ENCODE measurements around the gene TNN.
"Not testable (repeated sequence)": the region's sequence is repeated elsewhere in the genome, so short reads cannot be mapped to it uniquely, and the experiment has no call there.

The TNN gene

DNA sequence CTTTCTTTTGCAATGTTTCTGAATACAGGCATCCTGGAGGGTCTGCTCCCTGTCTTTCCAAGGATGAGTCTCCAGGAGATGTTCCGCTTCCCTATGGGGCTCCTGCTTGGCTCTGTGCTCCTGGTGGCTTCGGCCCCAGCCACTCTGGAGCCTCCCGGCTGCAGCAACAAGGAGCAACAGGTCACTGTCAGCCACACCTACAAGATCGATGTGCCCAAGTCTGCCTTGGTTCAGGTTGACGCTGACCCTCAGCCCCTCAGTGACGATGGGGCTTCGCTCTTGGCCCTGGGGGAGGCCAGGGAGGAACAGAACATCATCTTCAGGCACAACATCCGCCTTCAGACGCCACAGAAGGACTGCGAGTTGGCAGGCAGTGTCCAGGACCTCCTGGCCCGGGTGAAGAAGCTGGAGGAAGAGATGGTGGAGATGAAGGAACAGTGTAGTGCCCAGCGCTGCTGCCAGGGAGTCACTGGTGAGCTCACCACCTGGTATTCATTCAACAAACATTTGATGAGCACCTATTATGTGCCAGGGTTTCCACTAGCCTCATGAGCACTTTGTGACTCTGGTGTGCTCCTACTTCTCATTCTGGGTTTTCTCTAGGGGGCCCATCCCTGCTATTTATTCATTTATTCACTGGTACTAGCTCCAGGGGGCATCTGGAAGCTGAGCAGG is 9.9 kb downstream of the TNN start:
- H3K4me1 Mint-ChIP-seq, result peaks cover under 1% of the 10 kb centered on the region
- H3K9me3 Mint-ChIP-seq, result no peaks in the 10 kb centered on the region
- H3K27me3 Mint-ChIP-seq, result peaks cover 25% of the 10 kb centered on the region
- H3K36me3 Mint-ChIP-seq, result no peaks in the 10 kb centered on the region
- DNase-seq (ENCODE audit: low spot score in 2 of 2) (no peak), ATAC-seq (ENCODE audit: low read depth) (no peak)
- H3K27ac Mint-ChIP-seq, result no peak overlapping the region
- H3K4me3 Mint-ChIP-seq, result no peak overlapping the region

DNA sequence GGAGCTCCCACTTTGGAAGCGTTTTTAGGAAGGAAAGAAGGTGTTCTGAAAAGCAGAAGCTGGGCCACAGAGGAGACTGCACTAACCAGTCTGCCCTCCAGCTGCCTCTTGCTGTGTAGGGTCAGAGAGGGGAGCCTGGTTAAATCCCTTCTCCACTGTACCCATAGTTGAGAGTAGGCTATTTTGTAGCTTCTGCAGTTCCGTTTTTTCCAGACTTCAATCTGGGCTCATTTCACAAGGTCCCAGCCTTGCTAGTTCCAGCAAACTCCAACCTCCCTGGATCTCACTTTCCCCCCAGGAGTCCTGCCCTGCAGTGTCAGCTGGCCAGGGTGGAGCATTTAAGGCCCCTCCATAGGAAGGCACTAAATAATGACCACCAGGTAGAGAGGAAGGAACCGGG is 11.0 kb downstream of the TNN start:
- DNase-seq (ENCODE audit: low spot score in 2 of 2), result no peak
- H3K4me1 Mint-ChIP-seq, result no peaks in the 10 kb centered on the region
- no peak for ATAC-seq (ENCODE audit: low read depth)
- H3K27ac Mint-ChIP-seq, result no peak overlapping the region
- H3K27me3 Mint-ChIP-seq, result peaks cover 21% of the 10 kb centered on the region
- H3K36me3 Mint-ChIP-seq, result no peaks in the 10 kb centered on the region
- H3K4me3 Mint-ChIP-seq, result no peak overlapping the region
- H3K9me3 Mint-ChIP-seq, result no peaks in the 10 kb centered on the region

DNA sequence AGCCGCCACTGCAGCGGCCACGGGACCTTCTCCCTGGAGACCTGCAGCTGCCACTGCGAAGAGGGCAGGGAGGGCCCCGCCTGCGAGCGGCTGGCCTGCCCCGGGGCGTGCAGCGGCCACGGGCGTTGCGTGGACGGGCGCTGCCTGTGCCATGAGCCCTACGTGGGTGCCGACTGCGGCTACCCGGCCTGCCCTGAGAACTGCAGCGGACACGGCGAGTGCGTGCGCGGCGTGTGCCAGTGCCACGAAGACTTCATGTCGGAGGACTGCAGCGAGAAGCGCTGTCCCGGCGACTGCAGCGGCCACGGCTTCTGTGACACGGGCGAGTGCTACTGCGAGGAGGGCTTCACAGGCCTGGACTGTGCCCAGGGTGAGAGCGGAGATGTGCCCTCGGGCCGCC is 11.7 kb downstream of the TNN start:
- H3K9me3 Mint-ChIP-seq, result no peaks in the 10 kb centered on the region
- H3K27ac Mint-ChIP-seq, result no peak overlapping the region
- no peak overlapping the region for H3K4me3 Mint-ChIP-seq
- DNase-seq (ENCODE audit: low spot score in 2 of 2), result no peak
- ATAC-seq (ENCODE audit: low read depth), result no peak
- H3K27me3 Mint-ChIP-seq, result peaks cover 19% of the 10 kb centered on the region
- H3K36me3 Mint-ChIP-seq, result no peaks in the 10 kb centered on the region
- H3K4me1 Mint-ChIP-seq, result no peaks in the 10 kb centered on the region

DNA sequence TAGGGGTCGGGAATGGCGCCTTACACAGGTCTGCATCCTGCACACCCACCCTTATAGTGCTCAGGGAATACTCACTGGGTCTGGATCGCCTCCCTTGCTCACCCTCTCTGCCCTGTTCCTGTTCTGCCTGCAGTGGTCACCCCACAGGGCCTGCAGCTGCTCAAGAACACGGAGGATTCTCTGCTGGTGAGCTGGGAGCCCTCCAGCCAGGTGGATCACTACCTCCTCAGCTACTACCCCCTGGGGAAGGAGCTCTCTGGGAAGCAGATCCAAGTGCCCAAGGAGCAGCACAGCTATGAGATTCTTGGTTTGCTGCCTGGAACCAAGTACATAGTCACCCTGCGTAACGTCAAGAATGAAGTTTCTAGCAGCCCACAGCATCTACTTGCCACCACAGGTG is 12.4 kb downstream of the TNN start:
- ATAC-seq (ENCODE audit: low read depth) (no peak), DNase-seq (ENCODE audit: low spot score in 2 of 2) (no peak)
- Mint-ChIP-seq H3K27me3 (peaks cover 19% of the 10 kb centered on the region), H3K4me3 (no peak overlapping the region), H3K36me3 (no peaks in the 10 kb centered on the region), H3K4me1 (no peaks in the 10 kb centered on the region), H3K27ac (no peak overlapping the region), H3K9me3 (no peaks in the 10 kb centered on the region)

DNA sequence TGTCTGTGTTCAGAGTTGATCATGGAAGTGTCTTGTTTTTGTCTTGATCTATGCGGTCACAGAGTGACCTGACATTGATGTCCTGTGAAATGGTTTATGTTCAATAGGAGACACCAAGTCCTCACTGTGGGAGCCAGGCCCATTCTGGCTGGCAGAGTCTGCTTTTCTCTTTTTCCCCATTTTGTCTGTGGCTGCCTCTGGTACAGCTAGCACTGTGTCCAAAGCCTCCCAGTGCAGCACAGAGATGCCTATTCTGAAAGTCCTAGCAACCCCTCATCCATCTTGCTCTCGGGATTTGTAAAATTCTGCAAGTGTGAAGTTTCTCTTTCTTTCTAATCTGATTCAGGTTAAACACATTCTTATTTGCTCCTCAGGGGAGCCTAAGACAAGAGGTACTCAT is 14.3 kb downstream of the TNN start:
- Mint-ChIP-seq H3K4me3 (no peak overlapping the region), H3K36me3 (no peaks in the 10 kb centered on the region), H3K27ac (no peak overlapping the region), H3K27me3 (peaks cover 13% of the 10 kb centered on the region), H3K9me3 (no peaks in the 10 kb centered on the region), H3K4me1 (no peaks in the 10 kb centered on the region)
- DNase-seq (ENCODE audit: low spot score in 2 of 2) (no peak), ATAC-seq (ENCODE audit: low read depth) (no peak)

DNA sequence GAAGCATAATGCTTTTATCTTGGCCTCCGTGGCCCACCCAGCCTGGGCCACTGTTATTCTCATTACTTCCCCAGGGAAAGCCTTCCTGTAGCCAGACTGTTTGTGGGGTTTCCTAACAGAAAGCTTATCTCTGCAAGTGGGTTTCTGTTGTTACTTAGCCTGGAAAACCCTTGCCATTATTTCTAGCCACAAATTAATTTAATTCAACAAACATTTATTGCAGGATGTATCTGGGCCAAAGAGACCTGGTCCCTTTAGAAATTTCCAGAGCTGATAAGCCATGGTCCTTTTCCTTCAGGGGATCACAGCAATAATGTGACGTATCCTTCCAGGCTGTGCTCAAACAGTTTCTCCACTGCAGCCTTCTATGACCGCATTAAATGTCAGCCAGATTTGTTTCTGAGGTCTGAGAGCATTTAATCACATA is 20.9 kb downstream of the TNN start:
- H3K36me3 Mint-ChIP-seq, result no peaks in the 10 kb centered on the region
- DNase-seq (ENCODE audit: low spot score in 2 of 2) (no peak), ATAC-seq (ENCODE audit: low read depth) (no peak)
- no peak overlapping the region for H3K4me3 Mint-ChIP-seq
- peaks cover 9% of the 10 kb centered on the region for H3K27me3 Mint-ChIP-seq
- H3K4me1 Mint-ChIP-seq, result no peaks in the 10 kb centered on the region
- no peak overlapping the region for H3K27ac Mint-ChIP-seq
- no peaks in the 10 kb centered on the region for H3K9me3 Mint-ChIP-seq

DNA sequence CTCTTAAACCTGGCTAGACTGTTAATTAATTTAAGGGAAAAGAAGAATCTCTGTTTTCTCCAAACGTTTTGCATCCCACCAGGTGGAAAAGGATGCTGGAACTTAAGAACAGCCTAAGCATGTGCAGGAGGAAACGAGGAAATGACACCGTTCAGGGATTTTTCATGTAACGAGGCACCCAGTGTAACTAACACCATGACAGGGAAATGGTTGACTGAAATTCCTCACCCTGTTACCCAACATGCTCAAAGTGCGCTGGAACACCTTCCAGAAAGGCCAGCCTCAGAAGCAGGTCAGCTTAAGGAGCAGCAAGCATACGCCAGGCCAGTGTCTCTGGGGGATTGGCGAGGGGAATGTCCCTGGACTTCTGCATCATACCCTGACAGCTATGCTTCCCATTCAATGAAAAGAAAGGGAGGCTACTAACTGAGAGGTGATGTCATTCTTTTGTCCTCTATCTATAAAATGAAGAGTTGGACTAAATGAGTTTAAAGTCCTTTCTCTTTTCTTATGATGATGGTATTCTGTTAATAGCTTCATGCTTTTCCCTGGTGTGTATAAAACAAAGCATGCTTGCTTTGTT is 21.6 kb downstream of the TNN start:
- peaks cover 7% of the 10 kb centered on the region for H3K27me3 Mint-ChIP-seq
- no peaks in the 10 kb centered on the region for H3K4me1 Mint-ChIP-seq
- H3K36me3 Mint-ChIP-seq, result no peaks in the 10 kb centered on the region
- ATAC-seq (ENCODE audit: low read depth), result no peak
- H3K4me3 Mint-ChIP-seq, result no peak overlapping the region
- no peak overlapping the region for H3K27ac Mint-ChIP-seq
- DNase-seq (ENCODE audit: low spot score in 2 of 2), result no peak
- H3K9me3 Mint-ChIP-seq, result no peaks in the 10 kb centered on the region

DNA sequence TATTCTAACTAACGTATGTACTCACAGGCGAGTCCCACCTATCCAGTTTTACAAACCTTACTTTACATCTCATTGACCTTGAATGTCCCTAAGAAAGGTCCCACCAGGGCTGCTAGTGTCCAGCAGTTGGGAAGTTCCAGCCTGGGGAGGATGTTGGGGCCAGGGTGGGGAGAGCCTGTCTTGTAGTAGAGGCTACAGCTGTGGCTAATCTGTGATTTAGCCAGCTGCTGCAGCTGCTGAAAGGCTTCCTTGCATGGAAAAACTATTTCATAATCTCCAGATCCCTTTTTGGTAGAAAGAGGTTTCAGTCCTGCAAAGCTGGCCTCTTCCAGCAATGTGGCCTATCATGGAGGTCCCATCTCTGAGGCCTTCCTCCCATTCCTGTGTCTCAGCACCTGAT is 23.1 kb downstream of the TNN start:
- no peak for ATAC-seq (ENCODE audit: low read depth)
- no peak overlapping the region for H3K27ac Mint-ChIP-seq

DNA sequence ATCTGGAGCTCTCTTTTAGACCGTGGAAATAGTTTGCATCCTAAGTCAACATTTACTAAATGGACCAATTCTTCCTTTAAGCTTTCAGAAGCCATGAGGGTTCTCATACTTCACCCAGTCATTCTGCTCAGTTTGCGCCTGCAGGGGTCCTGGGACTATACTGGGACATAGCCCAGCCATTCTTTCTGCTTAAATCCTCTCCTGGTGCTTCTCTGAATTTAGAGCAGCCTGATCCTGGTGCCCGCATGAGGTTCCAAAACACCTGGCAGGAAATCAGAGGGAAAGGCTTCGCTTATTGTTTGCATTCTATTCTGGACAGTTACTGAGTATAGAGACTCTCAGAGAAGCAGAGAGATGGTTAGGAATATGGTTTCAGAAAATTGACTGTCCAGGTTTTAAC is 27.0 kb downstream of the TNN start:
- no peak for ATAC-seq (ENCODE audit: low read depth)
- no peaks in the 10 kb centered on the region for H3K36me3 Mint-ChIP-seq
- no peak overlapping the region for H3K4me3 Mint-ChIP-seq
- H3K9me3 Mint-ChIP-seq, result no peaks in the 10 kb centered on the region
- H3K4me1 Mint-ChIP-seq, result no peaks in the 10 kb centered on the region
- no peak overlapping the region for H3K27ac Mint-ChIP-seq
- peaks cover 11% of the 10 kb centered on the region for H3K27me3 Mint-ChIP-seq
- DNase-seq (ENCODE audit: low spot score in 2 of 2), result no peak

More for the DNA sequence above, 23.1 kb downstream of the TNN start:
- no peak for DNase-seq (ENCODE audit: low spot score in 2 of 2)
- Mint-ChIP-seq H3K4me3 (no peak overlapping the region), H3K27me3 (peaks cover 9% of the 10 kb centered on the region), H3K4me1 (no peaks in the 10 kb centered on the region), H3K36me3 (no peaks in the 10 kb centered on the region), H3K9me3 (no peaks in the 10 kb centered on the region)

DNA sequence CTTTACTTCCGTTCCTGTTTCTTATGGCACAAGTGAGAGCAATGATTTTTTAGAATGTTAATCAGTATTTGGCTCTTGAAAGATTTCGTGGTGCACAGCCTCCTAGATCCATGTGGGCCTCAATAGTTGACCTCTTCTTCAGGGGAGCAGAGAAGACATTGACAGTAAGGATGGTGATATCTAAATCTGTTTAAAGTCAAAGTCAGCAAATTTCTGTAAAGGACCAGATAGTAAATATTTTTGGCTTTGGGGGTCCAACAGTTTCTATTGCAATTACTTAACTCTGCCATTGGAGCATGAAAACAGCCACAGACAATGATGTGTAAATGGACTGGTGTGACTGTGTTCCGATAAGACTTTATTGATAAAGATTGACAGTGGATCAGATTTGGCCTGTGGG is 27.4 kb downstream of the TNN start:
- peaks cover 11% of the 10 kb centered on the region for H3K27me3 Mint-ChIP-seq
- DNase-seq (ENCODE audit: low spot score in 2 of 2), result no peak
- no peak for ATAC-seq (ENCODE audit: low read depth)
- H3K4me1 Mint-ChIP-seq, result no peaks in the 10 kb centered on the region
- H3K27ac Mint-ChIP-seq, result no peak overlapping the region
- no peak overlapping the region for H3K4me3 Mint-ChIP-seq
- no peaks in the 10 kb centered on the region for H3K36me3 Mint-ChIP-seq
- H3K9me3 Mint-ChIP-seq, result no peaks in the 10 kb centered on the region

DNA sequence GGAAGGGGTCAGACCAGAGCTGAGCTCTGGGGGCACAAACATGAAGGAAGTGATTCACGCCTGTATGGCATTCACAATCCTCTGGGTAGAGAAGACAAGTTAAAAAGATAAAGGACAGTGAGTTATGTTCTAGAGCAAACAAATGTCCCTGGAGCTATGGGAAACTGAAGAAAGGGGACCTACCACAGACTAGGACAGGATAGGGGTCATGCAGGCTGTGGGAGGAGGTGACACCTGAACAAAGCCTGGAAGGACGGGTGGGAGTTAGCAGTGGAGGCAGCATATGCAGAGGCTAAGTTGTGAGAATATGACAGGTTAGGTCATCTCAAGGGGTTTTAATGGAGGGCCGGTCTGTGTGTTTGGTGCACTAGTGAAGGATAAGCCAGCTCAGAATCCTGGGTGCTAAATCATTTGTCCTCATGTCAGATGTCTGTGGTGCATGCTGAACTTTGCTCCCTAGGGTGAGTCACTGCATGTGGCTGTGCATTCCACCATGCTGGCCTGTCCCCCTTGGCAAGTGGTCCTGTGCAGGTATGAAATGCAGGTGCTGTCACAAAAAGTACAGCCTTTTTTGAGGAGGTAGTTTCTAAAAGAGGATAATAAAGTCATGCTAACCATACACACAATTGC is 28.5 kb downstream of the TNN start:
- no peaks in the 10 kb centered on the region for H3K36me3 Mint-ChIP-seq
- no peak for ATAC-seq (ENCODE audit: low read depth)
- H3K27me3 Mint-ChIP-seq, result peaks cover 11% of the 10 kb centered on the region
- H3K27ac Mint-ChIP-seq, result no peak overlapping the region
- DNase-seq (ENCODE audit: low spot score in 2 of 2), result no peak
- H3K4me1 Mint-ChIP-seq, result no peaks in the 10 kb centered on the region
- no peaks in the 10 kb centered on the region for H3K9me3 Mint-ChIP-seq
- no peak overlapping the region for H3K4me3 Mint-ChIP-seq

DNA sequence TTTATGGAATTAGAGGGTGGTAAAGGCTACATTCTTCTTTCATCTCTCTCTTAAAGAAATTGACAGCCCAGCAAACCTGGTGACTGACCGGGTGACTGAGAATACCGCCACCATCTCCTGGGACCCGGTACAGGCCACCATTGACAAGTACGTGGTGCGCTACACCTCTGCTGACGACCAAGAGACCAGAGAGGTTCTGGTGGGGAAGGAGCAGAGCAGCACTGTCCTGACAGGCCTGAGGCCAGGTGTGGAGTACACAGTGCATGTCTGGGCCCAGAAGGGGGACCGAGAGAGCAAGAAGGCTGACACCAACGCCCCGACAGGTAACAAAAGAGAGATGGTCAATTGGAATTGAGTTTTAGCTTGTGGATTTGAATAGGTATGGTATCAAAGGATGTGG is 29.7 kb downstream of the TNN start:
- Mint-ChIP-seq H3K4me3 (no peak overlapping the region), H3K27ac (no peak overlapping the region)
- no peak for ATAC-seq (ENCODE audit: low read depth)

DNA sequence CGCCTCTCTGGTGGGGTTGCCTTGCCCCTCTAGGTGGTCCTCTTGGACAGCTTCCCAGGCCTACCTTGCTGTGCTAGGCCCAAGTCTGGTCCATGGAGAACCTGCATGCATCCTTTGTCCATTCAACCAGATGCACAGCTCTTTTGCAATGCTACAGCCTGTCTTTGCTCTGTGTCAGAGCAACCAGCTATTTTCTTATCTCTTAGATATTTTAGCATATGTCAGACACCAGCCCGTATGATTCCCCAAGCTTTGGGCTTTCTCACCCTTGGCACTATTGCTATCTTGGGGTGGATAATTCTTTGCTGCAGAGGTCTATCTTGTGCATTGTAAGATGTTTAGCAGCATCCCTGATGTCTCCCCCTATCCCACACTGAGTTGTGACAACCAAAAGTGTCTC is 32.3 kb downstream of the TNN start:
- H3K4me3 Mint-ChIP-seq, result no peak overlapping the region

More for the DNA sequence above, 29.7 kb downstream of the TNN start:
- no peak for DNase-seq (ENCODE audit: low spot score in 2 of 2)
- no peaks in the 10 kb centered on the region for H3K36me3 Mint-ChIP-seq
- peaks cover 11% of the 10 kb centered on the region for H3K27me3 Mint-ChIP-seq
- H3K4me1 Mint-ChIP-seq, result no peaks in the 10 kb centered on the region
- no peaks in the 10 kb centered on the region for H3K9me3 Mint-ChIP-seq

DNA sequence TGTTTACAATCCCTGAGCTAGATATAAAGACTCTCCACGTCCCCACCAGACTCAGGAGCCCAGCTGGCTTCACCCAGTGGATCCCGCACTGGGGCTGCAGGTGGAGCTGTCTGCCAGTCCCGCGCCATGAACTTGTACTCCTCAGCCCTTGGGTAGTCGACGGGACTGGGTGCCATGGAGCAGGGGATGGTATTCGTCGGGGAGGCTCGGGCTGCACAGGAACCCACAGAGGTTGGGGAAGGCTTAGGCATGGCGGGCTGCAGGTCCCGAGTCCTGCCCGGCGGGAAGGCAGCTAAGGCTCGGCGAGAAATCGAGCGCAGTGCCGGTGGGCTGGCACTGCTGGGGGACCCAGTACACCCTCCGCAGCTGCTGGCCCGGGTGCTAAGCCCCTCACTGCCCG is 34.5 kb downstream of the TNN start:
- H3K9me3 Mint-ChIP-seq; H3K27ac Mint-ChIP-seq; H3K4me1 Mint-ChIP-seq; DNase-seq (ENCODE audit: low spot score in 2 of 2); H3K4me3 Mint-ChIP-seq; H3K36me3 Mint-ChIP-seq; H3K27me3 Mint-ChIP-seq; ATAC-seq (ENCODE audit: low read depth): not testable (repeated sequence)

More for the DNA sequence above, 32.3 kb downstream of the TNN start:
- Mint-ChIP-seq H3K36me3 (no peaks in the 10 kb centered on the region), H3K4me1 (no peaks in the 10 kb centered on the region), H3K27ac (no peak overlapping the region), H3K27me3 (peaks cover 4% of the 10 kb centered on the region), H3K9me3 (no peaks in the 10 kb centered on the region)
- ATAC-seq (ENCODE audit: low read depth) (no peak), DNase-seq (ENCODE audit: low spot score in 2 of 2) (no peak)

DNA sequence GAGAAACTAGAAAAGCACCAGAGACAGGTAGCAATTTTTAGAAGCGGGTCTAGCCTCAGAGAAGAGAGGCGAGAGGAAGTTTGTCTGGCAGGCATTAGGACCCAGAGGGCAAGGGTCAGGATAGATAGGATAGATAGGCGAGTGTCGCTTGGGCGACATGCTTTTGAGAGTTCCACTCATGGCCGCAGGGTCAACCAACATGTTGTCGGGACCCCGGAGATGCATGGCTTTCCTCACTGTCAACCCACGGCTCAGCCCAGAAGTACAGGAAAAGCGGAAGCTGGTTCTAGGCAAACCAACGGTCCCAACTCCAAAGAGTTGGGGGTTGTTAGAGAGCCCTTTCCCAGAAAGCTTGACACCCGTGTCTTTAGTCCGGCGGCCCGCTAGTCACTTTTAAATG is 38.9 kb downstream of the TNN start:
- not testable (repeated sequence) for DNase-seq (ENCODE audit: low spot score in 2 of 2); ATAC-seq (ENCODE audit: low read depth); H3K4me1 Mint-ChIP-seq

More for the DNA sequence above, 38.9 kb downstream of the TNN start:
- H3K9me3 Mint-ChIP-seq, H3K27me3 Mint-ChIP-seq, H3K36me3 Mint-ChIP-seq, H3K27ac Mint-ChIP-seq, H3K4me3 Mint-ChIP-seq: not testable (repeated sequence)

Data from memory B cell (primary cell).